ENCODE data around the gene LYPD1. TPM values are rescaled to one million over a fixed set of nuclear protein-coding genes. Genes with fewer than 3 reads are reported as not detected.

LYPD1 gene
- total RNA-seq (2014; rRNA removed; shearing (Covaris generic)): 23.1 and 29.0 TPM in 2 replicates

GRCh38 chr2:132669908-132670495 is at the start of gene LYPD1:
TSS of gene LYPD1 (minus strand) at chr2:132670205. CDS start at chr2:132669932, 273 bp downstream.

Measured in A375 (cell line).